IPS DF 6.9 (cell line): ENCODE results near the gene ACBD3.

Experiments used
- DNase-seq: peaks from one replicate; pipeline ENCODE4 v3.0.0-alpha.2; 2013; ENCODE audit warnings: low read depth, low spot score
- H3K27ac ChIP-seq: one replicate; pipeline ENCODE4 v1.5.1; 2013; ENCODE audit warnings: low read length, control low read depth
- H3K27me3 ChIP-seq: 2 replicates; pipeline ENCODE4 v1.6.1; 2013; ENCODE audit warnings: mild to moderate bottlenecking, low read length; ENCODE audit not compliant: control insufficient read depth, insufficient read depth
- H3K36me3 ChIP-seq: 2 replicates; pipeline ENCODE4 v1.6.1; 2013; ENCODE audit warnings: low read length; ENCODE audit not compliant: control insufficient read depth, insufficient read depth
- H3K4me1 ChIP-seq: 2 replicates; pipeline ENCODE4 v1.6.1; 2013; ENCODE audit warnings: low read length; ENCODE audit not compliant: control insufficient read depth, insufficient read depth
- H3K4me3 ChIP-seq: 2 replicates; pipeline ENCODE4 v1.5.1; 2013; ENCODE audit warnings: mild to moderate bottlenecking, low read length
- H3K9me3 ChIP-seq: 2 replicates; pipeline ENCODE4 v1.6.1; 2013; ENCODE audit warnings: low read length, inconsistent platforms; ENCODE audit not compliant: control insufficient read depth, insufficient read depth
- WGBS: extraction: QIAGEN DNeasy Blood & Tissue Kit; methylation state at CpG from one replicate; pipeline ENCODE4 v1.1.7; 2013; ENCODE audit warnings: mixed read lengths, missing lambda C conversion rate; ENCODE audit not compliant: insufficient read length, insufficient coverage; 5-methylcytosine and 5-hydroxymethylcytosine counted together

ACBD3 gene

GRCh38 chr1:226112626-226113025 lies 73.9 kb downstream of the ACBD3 start:
- Histone ChIP-seq H3K4me1 (peaks cover 5% of the 10 kb centered on the region), H3K27me3 (no peaks in the 10 kb centered on the region), H3K9me3 (no peaks in the 10 kb centered on the region), H3K4me3 (no peak overlapping the region), H3K27ac (no peak overlapping the region), H3K36me3 (no peaks in the 10 kb centered on the region)
- no CpG with 5 or more reads among the region's 3 CpGs for WGBS
- DNase-seq: no peak

DNA sequence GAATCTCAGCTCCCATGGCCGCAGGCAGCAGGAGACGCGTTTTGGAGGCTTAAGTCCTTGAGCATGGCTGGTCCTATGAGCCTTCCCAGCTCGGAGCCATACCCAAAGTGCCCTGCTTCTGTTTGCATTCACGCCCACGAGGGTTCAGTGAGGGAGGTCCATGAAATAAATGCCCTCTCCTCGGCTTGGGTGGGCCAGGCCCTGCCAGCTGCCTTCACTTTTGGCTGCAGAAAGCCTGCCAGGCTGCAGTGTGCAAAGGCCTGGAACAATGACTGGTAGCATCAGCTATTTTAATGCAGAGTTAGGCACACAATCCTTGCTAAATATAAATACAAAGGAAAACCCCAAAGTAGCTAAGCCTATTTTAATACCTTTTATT lies 74.7 kb downstream of the ACBD3 start:
- Histone ChIP-seq H3K27ac (no peak overlapping the region), H3K9me3 (no peaks in the 10 kb centered on the region), H3K4me1 (peaks cover 8% of the 10 kb centered on the region), H3K36me3 (no peaks in the 10 kb centered on the region), H3K4me3 (no peak overlapping the region), H3K27me3 (no peaks in the 10 kb centered on the region)
- WGBS: no CpG with 5 or more reads among the region's 7 CpGs
- no peak for DNase-seq

- no peaks in the 10 kb centered on the region for H3K27me3 ChIP-seq
- H3K4me1 ChIP-seq: peaks cover 8% of the 10 kb centered on the region
- no peaks in the 10 kb centered on the region for H3K36me3 ChIP-seq
- H3K4me3 ChIP-seq: peak overlapping the region; percentile 40; the same call in 1 of the 2 replicates
- no peak overlapping the region for H3K27ac ChIP-seq
- no peaks in the 10 kb centered on the region for H3K9me3 ChIP-seq
- DNase-seq: no peak
- WGBS: no CpG with 5 or more reads among the region's 11 CpGs
These were observed 75.3 kb downstream of the ACBD3 start for GRCh38 chr1:226111098-226111882.

DNA sequence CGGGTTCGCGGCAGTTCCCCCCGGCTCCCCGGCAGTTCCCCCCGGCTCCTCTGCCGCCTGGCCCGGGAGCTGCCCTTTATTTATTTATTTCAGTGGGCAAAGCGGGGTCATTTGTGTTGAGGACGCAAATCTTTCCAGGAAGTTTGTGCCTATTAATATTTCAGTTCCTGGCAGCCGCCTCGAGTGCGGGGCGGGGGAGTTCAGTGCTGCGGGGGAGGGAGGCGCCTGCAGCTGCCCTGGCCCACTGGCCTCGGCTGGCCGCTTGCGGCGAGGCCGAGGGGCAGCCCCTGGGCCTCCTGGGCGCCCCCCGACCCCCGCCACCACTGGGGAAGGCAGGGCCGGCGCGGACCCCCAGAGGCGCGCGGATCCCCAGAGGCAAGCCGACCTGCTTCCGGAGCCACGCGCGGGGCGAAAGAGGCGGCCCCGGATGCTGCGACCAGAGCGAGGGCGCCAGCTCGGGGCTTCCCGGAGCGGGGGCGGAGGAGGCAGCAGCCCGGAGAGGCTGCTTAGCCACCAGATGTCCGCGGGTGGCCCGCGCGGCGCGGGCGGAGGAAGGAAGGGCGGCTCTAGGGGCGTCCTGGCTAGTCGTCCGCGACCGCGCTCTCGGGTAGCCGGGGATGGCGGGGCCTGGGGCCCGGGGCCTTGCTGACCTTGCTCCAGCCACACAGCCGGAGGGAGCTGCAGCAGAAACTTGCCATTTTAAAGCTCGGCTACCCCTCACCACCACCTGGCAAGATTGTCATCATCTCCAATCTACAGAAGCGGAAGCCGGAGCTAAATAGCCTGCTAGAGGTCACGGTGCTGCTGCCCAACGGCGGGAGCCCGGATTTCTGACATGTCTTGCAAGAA lies 76.1 kb downstream of the ACBD3 start:
- no peak overlapping the region for H3K27ac ChIP-seq
- H3K27me3 ChIP-seq: no peaks in the 10 kb centered on the region
- H3K4me3 ChIP-seq: peak overlapping the region; percentile 40; the same call in 1 of the 2 replicates
- peaks cover 8% of the 10 kb centered on the region for H3K4me1 ChIP-seq
- WGBS: no CpG with 5 or more reads among the region's 73 CpGs
- DNase-seq: no peak
- H3K36me3 ChIP-seq: no peaks in the 10 kb centered on the region
- no peaks in the 10 kb centered on the region for H3K9me3 ChIP-seq

DNA sequence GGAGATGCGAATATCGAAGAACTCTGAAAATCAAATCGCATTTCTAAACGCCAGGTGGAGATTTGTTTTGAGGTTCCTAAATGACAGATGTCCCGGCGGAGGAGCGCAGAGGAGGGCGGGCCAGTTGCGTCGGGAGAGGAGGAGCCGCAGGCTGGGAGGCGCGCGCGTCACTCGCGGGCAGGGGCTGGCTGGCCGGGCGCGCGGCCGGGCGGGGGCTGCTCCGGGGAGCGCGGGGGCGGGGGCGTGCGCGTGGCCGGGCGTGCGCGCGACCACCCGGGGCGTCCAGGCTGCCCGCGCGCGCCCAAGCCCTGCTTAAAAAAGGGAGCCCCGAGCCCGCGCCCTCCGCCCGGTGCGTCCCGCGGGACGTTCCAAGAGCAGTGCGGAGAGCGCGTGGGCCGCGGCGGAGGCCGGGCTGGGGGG lies 76.7 kb downstream of the ACBD3 start:
- Histone ChIP-seq H3K9me3 (no peaks in the 10 kb centered on the region), H3K4me3 (peak overlapping the region; percentile 40; the same call in 1 of the 2 replicates), H3K4me1 (peaks cover 8% of the 10 kb centered on the region), H3K27me3 (no peaks in the 10 kb centered on the region), H3K36me3 (no peaks in the 10 kb centered on the region), H3K27ac (no peak overlapping the region)
- no peak for DNase-seq
- no CpG with 5 or more reads among the region's 57 CpGs for WGBS

DNA sequence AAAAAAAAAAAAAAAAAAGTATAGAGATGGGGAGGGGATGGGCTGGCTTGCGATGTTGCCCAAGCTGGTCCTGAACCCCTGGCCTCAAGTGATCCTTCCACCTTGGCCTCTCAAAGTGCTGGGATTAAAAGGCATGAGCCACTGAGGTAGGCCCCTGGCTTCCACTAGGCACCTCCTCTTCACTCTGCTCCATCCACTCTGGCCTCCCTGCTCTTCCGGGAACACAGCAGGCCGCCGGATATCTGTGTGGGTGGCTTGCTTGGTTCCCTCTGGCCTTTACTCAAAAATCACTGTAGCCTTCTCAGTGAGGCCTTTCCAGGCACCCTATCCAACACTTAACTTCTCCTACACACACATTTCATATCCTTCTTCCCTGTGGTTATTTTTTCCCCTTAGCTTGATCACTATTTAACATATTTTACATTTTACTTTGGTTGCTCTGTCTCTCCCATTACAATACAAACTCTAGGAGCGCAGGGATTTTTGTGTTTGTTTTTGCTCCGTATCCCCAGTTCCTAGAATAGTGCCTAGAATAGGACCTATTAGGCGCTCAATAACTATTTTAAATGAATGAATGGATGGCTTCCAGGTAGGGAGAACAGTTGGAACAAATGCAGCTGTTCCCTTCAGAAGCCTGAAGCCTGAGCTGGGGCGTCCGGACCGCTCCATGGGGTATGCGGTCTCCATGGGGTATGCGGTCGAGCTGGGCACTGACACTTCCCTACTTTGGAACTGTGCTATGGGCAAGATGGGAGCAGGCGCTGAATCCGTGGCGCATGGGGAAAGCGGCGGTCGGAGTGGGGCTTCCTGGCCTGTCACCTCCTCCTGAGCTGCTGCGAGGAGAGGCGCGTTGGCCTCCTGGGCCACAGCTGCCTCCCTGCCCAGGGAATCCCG lies 77.4 kb downstream of the ACBD3 start:
- Histone ChIP-seq H3K9me3 (no peaks in the 10 kb centered on the region), H3K4me1 (peaks cover 10% of the 10 kb centered on the region), H3K36me3 (no peaks in the 10 kb centered on the region), H3K27me3 (no peaks in the 10 kb centered on the region), H3K27ac (no peak overlapping the region), H3K4me3 (peak overlapping the region; percentile 40; the same call in 1 of the 2 replicates)
- DNase-seq: no peak
- no CpG with 5 or more reads among the region's 23 CpGs for WGBS

DNA sequence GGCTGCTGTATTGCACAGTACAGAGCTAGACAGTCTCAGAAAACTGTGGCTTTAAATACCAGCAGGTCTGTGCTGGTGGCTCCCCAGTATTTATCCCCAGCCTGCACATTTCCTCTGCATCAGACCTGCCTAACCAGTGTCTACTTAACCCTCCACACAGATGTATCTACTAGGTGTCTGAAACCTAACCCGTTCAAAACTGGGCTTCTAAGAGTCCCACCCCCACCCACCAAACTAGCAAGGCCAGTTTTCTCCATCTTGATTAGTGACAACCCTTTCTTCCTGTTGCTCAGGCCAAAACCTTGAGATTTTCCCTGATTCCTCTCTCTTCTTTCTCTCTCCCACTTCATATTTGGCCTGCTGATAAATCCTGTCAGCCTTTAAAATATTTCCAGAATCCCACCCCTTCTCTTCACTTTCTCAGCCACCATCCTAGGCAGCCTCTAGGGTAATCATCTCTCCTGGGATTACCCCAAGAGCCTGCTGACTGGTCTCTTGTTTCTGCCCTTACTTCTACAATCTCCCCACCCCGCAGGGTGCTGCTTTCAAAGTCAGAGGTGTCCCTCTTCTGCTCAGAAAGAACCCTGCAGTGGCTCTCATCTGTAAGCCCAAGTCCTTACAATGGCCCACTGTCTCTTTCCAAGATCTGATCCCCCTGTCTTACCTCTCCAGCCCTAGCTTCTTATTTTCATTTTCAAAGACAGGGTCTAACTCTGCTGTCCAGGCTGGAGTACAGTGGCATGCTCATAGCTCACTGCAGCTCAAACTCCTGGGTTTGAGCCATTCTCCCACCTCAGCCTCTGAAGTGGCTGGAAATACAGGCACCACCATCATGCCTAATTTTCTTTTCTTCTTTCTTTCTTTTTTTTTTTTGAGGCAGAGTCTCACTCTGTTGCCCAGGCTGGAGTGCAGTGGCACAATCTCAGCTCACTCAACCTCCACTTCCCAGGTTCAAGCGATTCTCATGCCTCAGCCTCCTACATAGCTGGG lies 78.8 kb downstream of the ACBD3 start:
- WGBS: no CpG with 5 or more reads among the region's 3 CpGs
- no peaks in the 10 kb centered on the region for H3K9me3 ChIP-seq
- peaks cover 10% of the 10 kb centered on the region for H3K4me1 ChIP-seq
- H3K27ac ChIP-seq: no peak overlapping the region
- no peaks in the 10 kb centered on the region for H3K36me3 ChIP-seq
- DNase-seq: no peak
- H3K4me3 ChIP-seq: no peak overlapping the region
- no peaks in the 10 kb centered on the region for H3K27me3 ChIP-seq

DNA sequence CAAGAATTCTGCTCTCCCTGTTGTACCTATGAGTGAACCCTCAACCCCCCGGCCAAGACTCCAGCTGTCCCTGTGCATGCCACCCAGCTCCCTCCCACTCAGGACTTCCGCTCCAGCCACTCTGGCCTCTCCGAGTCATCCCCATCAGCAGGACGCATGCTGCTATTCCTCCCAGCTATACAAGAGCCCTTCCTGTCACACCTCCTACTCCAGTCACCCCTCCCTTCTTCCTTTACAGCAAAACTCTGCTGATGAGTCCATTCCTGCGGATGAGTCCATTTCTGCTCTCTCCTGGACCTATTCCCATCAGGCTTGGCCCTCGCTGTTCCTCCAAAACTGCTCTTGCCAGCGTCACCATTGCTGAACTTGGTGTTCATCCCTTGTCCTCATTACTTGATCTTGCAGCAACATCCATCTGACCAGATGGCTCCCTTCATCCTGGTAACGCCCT lies 81.8 kb downstream of the ACBD3 start:
- no peaks in the 10 kb centered on the region for H3K9me3 ChIP-seq
- no peak overlapping the region for H3K4me3 ChIP-seq
- no CpG with 5 or more reads among the region's 8 CpGs for WGBS
- no peak overlapping the region for H3K27ac ChIP-seq
- no peak for DNase-seq
- H3K4me1 ChIP-seq: peaks cover 7% of the 10 kb centered on the region; the same call in 1 of the 2 replicates
- H3K36me3 ChIP-seq: no peaks in the 10 kb centered on the region
- H3K27me3 ChIP-seq: no peaks in the 10 kb centered on the region
